Glomerular endothelial cell (primary cell): ENCODE measurements around the gene BANF1. TPM values are rescaled to one million over a fixed set of nuclear protein-coding genes. Genes with fewer than 3 reads are reported as not detected.
A peak's percentile ranks its signal among the peaks of the same experiment; 100 is the strongest.

Experiments used
- DNase-seq: peaks from one replicate; pipeline ENCODE4 v3.0.0-alpha.2; 2011; ENCODE audit warnings: low read depth, low spot score; ENCODE audit errors: extremely low read depth
- total RNA-seq: library from RNA; depleted of rRNA; stranded (reverse); fragments of >200 nt; gene quantifications from 2 replicates; pipeline ENCODE4 v1.2.3, GENCODE V29; 2015

Gene BANF1
- total RNA-seq, 1 donor from 2014 or later: 90.4 TPM

GRCh38 chr11:65977621-65978390 lies 24.5 kb upstream of the BANF1 start:
- DNase-seq: no peak

GRCh38 chr11:65978391-65979238 lies 23.7 kb upstream of the BANF1 start:
- DNase-seq: no peak

GRCh38 chr11:65979261-65979759 lies 23.0 kb upstream of the BANF1 start:
- no peak for DNase-seq

DNA sequence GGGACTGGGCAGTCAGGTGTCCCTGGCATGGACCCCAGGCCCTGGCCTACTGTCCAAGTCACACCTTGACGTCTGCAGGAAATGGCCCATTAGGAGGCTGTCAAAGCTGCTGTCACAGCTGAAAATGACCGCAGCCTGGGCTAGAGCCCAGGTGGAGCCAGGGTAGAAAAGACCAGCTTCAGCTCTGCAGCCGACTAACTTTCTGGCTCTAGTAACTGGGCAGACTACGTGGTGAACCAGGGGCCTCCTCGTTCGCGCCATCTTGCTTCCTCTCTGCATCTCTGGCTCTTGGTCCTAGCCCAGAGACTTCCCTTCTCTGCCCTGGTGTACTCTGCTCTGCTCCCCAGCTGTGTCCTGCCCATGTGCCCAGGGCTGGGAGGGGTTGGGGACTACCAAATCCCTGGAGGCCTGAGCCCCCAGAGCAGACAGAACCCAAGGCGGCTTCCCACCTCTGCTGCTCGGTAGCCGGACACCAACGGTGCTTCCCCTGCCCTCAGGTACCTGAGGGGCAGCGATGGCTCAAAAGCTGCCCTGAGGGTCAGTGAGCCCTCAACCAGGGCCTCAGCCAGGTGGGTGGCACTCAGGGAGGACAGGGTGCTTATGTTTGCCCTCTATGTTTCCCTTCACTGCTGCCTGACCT lies 21.1 kb upstream of the BANF1 start:
- DNase-seq: no peak

- DNase-seq: no peak
Observed at GRCh38 chr11:65981972-65982823, 20.1 kb upstream of the BANF1 start.

- no peak for DNase-seq
Observed at GRCh38 chr11:65982824-65983588, 19.3 kb upstream of the BANF1 start.

DNA sequence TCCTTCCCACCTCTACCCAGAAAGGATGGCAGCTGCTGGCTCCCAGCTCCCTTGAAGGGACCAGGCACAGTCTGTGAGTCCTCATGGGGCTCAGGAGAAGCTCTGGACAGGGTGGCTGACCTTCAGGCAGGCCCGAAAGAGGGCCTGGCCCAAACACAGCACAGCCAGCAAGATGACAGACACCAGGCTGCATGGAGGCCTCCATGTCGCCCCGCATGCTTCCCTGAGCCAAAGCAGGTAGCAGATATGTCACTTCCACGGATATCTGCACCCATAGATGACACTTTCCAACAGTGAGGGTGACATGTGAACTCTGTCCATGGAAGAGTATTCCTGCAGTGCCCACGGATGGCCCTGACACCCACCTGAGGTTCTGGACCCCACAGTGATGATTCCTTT lies 18.7 kb upstream of the BANF1 start:
- no peak for DNase-seq

GRCh38 chr11:65987336-65987735 lies 15.0 kb upstream of the BANF1 start:
- no peak for DNase-seq

DNA sequence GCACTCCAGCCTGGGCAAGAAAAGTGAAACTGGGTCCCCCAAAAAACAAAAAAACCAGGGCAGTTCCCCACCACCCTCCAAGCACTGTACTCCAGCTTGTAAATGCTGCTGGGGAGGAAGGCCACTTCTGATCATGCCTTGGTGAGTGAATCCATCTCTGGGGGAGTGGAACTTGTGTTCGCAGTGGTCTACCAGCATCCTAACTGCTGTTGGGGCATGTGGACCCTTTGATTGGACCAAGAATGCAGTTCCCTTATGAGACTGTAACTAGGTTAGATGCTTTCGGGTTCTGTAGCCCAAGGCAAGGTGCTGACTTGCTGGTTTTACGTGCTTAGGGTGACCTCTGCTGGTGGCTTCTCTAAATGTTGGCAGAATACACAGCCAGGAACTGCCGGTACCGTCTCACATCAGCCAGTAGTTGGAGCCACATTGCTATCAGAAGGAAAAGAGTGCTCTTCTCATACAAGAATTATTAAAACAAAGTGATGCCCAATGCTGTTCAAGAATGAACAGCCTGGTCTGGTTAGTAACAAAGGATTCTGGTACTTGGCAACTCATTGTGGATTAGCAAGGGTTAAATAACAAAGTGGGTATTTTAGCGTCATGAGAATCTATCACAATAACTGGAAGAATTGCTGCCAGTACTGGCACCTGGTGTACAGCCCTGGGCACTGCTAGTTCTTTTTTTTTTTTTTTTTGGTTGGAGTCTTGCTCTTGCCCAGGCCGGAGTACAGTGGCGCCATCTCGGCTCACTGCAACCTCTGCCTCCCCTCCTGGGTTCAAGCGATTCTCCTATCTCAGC lies 13.3 kb upstream of the BANF1 start:
- DNase-seq: peak; percentile 94

- no peak for DNase-seq
Observed at GRCh38 chr11:65992056-65992455, 10.2 kb upstream of the BANF1 start.

DNA sequence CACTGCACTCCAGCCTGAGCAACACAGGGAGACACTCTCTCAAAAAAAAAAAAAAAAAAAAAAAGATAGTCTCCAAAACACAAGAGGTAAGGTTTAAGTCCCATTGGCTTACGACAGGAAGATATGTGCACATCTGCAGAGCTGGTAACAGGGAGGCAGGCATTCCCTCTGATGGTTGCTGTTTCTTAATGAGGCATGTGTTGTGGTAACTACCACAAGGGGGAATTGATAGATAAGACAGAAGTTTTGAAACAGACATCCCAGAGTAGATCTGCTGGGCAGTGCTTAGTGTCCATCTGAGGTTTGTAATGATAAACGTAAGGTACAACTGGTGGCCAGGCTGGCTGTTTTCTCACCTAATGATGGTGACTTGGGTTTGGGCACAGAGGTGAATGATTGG lies 5.0 kb upstream of the BANF1 start:
- DNase-seq: no peak

GRCh38 chr11:66002648-66003225 lies 434 bp downstream of the BANF1 start:
- no peak for DNase-seq

DNA sequence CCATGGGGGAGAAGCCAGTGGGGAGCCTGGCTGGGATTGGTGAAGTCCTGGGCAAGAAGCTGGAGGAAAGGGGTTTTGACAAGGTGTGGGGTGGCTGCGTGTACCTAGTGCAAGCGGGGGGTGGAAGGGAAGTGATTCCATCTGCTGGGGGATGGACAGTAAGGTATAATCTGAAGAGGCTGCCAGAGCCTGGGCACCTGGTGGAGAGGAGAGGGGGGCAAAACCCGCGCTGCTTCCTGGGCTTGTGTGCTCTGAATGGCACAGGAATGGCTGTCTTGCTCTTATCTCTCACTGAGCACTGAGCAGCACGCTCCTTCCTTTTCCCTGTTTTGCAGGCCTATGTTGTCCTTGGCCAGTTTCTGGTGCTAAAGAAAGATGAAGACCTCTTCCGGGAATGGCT lies 988 bp downstream of the BANF1 start:
- DNase-seq: no peak

DNA sequence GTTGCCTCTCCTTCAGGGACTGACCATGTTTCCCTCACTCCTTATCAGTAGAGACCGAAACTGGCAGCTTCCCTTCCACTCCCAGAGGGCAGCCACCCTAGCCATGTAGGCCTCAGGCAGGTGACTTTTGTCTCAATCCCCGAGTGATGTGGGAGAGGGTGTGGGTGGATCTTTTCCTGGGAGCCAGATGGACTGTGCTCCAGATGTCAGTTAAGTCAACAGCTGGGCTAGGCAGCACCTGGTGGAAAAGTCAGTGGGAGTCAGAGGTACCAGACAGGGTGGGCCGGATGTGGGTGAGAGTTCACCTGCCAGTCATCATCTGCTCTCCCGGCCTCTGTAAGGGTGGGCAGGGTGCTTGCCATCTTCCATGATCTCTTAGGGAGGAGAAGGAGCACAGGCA lies 1.9 kb downstream of the BANF1 start:
- no peak for DNase-seq

- DNase-seq: no peak
Observed at GRCh38 chr11:66006134-66006890, 4.0 kb downstream of the BANF1 start.

DNA sequence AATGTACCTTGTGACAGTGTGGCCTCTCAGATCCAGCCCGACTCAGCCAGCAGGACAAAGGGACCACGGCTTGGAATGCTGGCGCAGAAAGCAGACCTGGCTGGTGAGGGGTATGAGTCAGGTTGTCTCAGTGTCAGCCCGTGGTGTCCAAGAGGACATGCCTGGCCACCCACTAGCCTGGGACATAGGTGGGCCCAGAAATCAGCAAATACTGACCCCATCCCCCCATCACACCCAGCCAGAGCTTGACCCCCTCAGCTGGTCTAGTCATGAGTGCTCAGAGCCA lies 4.5 kb downstream of the BANF1 start:
- no peak for DNase-seq

- no peak for DNase-seq
Observed at GRCh38 chr11:66007201-66007634, 4.9 kb downstream of the BANF1 start.

GRCh38 chr11:66008095-66008467 lies 5.8 kb downstream of the BANF1 start:
- DNase-seq: no peak
